ENCODE measurements around the gene KCNJ15. TPM values are rescaled to one million over a fixed set of nuclear protein-coding genes. Genes with fewer than 3 reads are reported as not detected.

The KCNJ15 gene
- total RNA-seq, 4 donors from 2014 or later: 5.8 TPM; not detected in 3

GRCh38 chr21:38299671-38300070 lies 42.9 kb downstream of the KCNJ15 start:
- Histone ChIP-seq H3K9me3 (no peaks in the 10 kb centered on the region), H3K27me3 (no peaks in the 10 kb centered on the region), H3K4me3 (no peak overlapping the region), H3K27ac (no peak overlapping the region), H3K36me3 (no peaks in the 10 kb centered on the region), H3K4me1 (no peaks in the 10 kb centered on the region)
- DNase-seq: no peak
- TF ChIP-seq POLR2A (IDR thresholded peaks at IDR 0.05) (no peak), CTCF (IDR thresholded peaks at IDR 0.05) (no peak)

- TF ChIP-seq CTCF (IDR thresholded peaks at IDR 0.05) (no peak), POLR2A (IDR thresholded peaks at IDR 0.05) (no peak)
- no peak for DNase-seq
- Histone ChIP-seq H3K4me1 (no peaks in the 10 kb centered on the region), H3K27ac (no peak overlapping the region), H3K9me3 (no peaks in the 10 kb centered on the region), H3K27me3 (no peaks in the 10 kb centered on the region), H3K36me3 (no peaks in the 10 kb centered on the region), H3K4me3 (no peak overlapping the region)
These were observed 43.4 kb downstream of the KCNJ15 start for GRCh38 chr21:38300141-38300578.

- no peak overlapping the region for H3K27ac ChIP-seq
- no peaks in the 10 kb centered on the region for H3K9me3 ChIP-seq
- TF ChIP-seq POLR2A (IDR thresholded peaks at IDR 0.05) (no peak), CTCF (IDR thresholded peaks at IDR 0.05) (no peak)
- no peaks in the 10 kb centered on the region for H3K36me3 ChIP-seq
- no peak overlapping the region for H3K4me3 ChIP-seq
- no peaks in the 10 kb centered on the region for H3K27me3 ChIP-seq
- DNase-seq: no peak
- H3K4me1 ChIP-seq: no peaks in the 10 kb centered on the region
These were observed 44.8 kb downstream of the KCNJ15 start for GRCh38 chr21:38301321-38302214.

- no peaks in the 10 kb centered on the region for H3K4me1 ChIP-seq
These were observed 46.5 kb downstream of the KCNJ15 start for GRCh38 chr21:38303300-38303699.

GRCh38 chr21:38306433-38307141 lies 49.8 kb downstream of the KCNJ15 start:
- Histone ChIP-seq H3K4me1 (no peaks in the 10 kb centered on the region), H3K4me3 (no peak overlapping the region), H3K27ac (no peak overlapping the region), H3K9me3 (peaks cover 0 to 3% (median 0%) of the 10 kb centered on the region in 4 donors), H3K27me3 (no peaks in the 10 kb centered on the region), H3K36me3 (no peaks in the 10 kb centered on the region)
- no peak for DNase-seq
- TF ChIP-seq CTCF (IDR thresholded peaks at IDR 0.05) (no peak), POLR2A (IDR thresholded peaks at IDR 0.05) (no peak)

More at GRCh38 chr21:38303300-38303699, 46.5 kb downstream of the KCNJ15 start:
- H3K4me3 ChIP-seq: no peak overlapping the region
- no peak for DNase-seq
- H3K27me3 ChIP-seq: no peaks in the 10 kb centered on the region
- H3K36me3 ChIP-seq: no peaks in the 10 kb centered on the region
- no peaks in the 10 kb centered on the region for H3K9me3 ChIP-seq
- H3K27ac ChIP-seq: no peak overlapping the region
- TF ChIP-seq CTCF (IDR thresholded peaks at IDR 0.05): no peak
- TF ChIP-seq POLR2A (IDR thresholded peaks at IDR 0.05): no peak

Data from Peyer's patch (tissue), 4 donors.